ENCODE results near the gene PLCL1. TPM values are rescaled to one million over a fixed set of nuclear protein-coding genes. Genes with fewer than 3 reads are reported as not detected.

PLCL1 gene
- total RNA-seq, 1 experiment from 2014 or later, result 0.07 TPM

DNA sequence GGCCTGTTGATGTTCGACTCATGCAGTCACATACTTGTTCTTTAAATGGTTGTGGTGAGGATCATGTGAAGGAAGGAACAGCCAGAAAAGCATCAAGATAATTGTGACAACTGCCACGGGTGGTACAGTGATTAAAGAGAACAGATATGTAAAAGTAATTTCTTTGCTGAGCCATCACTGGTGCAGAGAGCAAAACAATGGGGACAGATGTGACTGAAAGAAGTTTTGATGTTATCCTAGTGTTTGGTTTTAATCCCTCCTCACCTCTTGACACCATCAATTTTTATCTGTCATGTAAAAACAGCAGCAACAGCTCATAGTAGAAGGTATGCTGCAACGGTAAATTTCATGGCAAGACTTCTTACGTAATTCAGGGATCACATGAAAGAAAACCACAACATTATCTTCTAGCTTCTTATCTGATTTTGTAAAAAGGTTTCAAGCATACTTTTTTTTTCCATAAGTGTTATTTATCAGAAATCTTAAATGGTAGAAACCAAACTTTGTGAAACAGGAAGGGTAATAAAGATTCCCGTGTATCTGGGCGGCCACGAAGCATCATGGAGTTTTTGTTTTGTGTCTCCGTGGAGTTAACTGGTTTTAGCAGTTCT is 65.2 kb downstream of the PLCL1 start:
- no peaks in the 10 kb centered on the region for H3K27me3 Mint-ChIP-seq (ENCODE audit: low read depth)
- DNase-seq (ENCODE audit: low spot score) (no peak), ATAC-seq (no peak)
- no peak overlapping the region for H3K27ac Mint-ChIP-seq
- no peak overlapping the region for H3K4me3 Mint-ChIP-seq
- no peaks in the 10 kb centered on the region for H3K9me3 Mint-ChIP-seq
- peaks cover 18% of the 10 kb centered on the region for H3K4me1 Mint-ChIP-seq
- TF ChIP-seq FOXP4 (CRISPR knock-in tag; IDR thresholded peaks at IDR 0.05) (no peak), ZNF121 (CRISPR knock-in tag; IDR thresholded peaks at IDR 0.05) (no peak), FOXK1 (CRISPR knock-in tag; IDR thresholded peaks at IDR 0.05) (no peak), STAT6 (CRISPR knock-in tag; conservative IDR thresholded peaks at IDR 0.05; ENCODE audit: low read depth) (no peak)
- TF ChIP-seq, protein P1, sequence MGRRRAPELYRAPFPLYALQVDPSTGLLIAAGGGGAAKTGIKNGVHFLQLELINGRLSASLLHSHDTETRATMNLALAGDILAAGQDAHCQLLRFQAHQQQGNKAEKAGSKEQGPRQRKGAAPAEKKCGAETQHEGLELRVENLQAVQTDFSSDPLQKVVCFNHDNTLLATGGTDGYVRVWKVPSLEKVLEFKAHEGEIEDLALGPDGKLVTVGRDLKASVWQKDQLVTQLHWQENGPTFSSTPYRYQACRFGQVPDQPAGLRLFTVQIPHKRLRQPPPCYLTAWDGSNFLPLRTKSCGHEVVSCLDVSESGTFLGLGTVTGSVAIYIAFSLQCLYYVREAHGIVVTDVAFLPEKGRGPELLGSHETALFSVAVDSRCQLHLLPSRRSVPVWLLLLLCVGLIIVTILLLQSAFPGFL (CRISPR knock-in tag; IDR thresholded peaks at IDR 0.05; ENCODE audit: borderline replicate concordance), result no peak
- TF ChIP-seq, protein P2, sequence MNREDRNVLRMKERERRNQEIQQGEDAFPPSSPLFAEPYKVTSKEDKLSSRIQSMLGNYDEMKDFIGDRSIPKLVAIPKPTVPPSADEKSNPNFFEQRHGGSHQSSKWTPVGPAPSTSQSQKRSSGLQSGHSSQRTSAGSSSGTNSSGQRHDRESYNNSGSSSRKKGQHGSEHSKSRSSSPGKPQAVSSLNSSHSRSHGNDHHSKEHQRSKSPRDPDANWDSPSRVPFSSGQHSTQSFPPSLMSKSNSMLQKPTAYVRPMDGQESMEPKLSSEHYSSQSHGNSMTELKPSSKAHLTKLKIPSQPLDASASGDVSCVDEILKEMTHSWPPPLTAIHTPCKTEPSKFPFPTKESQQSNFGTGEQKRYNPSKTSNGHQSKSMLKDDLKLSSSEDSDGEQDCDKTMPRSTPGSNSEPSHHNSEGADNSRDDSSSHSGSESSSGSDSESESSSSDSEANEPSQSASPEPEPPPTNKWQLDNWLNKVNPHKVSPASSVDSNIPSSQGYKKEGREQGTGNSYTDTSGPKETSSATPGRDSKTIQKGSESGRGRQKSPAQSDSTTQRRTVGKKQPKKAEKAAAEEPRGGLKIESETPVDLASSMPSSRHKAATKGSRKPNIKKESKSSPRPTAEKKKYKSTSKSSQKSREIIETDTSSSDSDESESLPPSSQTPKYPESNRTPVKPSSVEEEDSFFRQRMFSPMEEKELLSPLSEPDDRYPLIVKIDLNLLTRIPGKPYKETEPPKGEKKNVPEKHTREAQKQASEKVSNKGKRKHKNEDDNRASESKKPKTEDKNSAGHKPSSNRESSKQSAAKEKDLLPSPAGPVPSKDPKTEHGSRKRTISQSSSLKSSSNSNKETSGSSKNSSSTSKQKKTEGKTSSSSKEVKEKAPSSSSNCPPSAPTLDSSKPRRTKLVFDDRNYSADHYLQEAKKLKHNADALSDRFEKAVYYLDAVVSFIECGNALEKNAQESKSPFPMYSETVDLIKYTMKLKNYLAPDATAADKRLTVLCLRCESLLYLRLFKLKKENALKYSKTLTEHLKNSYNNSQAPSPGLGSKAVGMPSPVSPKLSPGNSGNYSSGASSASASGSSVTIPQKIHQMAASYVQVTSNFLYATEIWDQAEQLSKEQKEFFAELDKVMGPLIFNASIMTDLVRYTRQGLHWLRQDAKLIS (CRISPR knock-in tag; IDR thresholded peaks at IDR 0.05; ENCODE audit: borderline replicate concordance), result no peak
- no peaks in the 10 kb centered on the region for H3K36me3 Mint-ChIP-seq
- CTCF ChIA-PET, result no interaction called here
- POLR2A ChIA-PET, result no interaction called here

- H3K27ac Mint-ChIP-seq, result no peak overlapping the region
These were observed 65.7 kb downstream of the PLCL1 start for GRCh38 chr2:197870137-197870536.

More at GRCh38 chr2:197870137-197870536, 65.7 kb downstream of the PLCL1 start:
- ATAC-seq (no peak), DNase-seq (ENCODE audit: low spot score) (no peak)
- Mint-ChIP-seq H3K27me3 (ENCODE audit: low read depth) (no peaks in the 10 kb centered on the region), H3K4me1 (peaks cover 18% of the 10 kb centered on the region), H3K36me3 (no peaks in the 10 kb centered on the region), H3K4me3 (no peak overlapping the region), H3K9me3 (no peaks in the 10 kb centered on the region)
- no peak for TF ChIP-seq ZNF423 (CRISPR knock-in tag; IDR thresholded peaks at IDR 0.05)
- TF ChIP-seq, protein P3, sequence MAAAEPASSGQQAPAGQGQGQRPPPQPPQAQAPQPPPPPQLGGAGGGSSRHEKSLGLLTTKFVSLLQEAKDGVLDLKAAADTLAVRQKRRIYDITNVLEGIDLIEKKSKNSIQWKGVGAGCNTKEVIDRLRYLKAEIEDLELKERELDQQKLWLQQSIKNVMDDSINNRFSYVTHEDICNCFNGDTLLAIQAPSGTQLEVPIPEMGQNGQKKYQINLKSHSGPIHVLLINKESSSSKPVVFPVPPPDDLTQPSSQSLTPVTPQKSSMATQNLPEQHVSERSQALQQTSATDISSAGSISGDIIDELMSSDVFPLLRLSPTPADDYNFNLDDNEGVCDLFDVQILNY (CRISPR knock-in tag; IDR thresholded peaks at IDR 0.05), result no peak
- TF ChIP-seq, protein P4, sequence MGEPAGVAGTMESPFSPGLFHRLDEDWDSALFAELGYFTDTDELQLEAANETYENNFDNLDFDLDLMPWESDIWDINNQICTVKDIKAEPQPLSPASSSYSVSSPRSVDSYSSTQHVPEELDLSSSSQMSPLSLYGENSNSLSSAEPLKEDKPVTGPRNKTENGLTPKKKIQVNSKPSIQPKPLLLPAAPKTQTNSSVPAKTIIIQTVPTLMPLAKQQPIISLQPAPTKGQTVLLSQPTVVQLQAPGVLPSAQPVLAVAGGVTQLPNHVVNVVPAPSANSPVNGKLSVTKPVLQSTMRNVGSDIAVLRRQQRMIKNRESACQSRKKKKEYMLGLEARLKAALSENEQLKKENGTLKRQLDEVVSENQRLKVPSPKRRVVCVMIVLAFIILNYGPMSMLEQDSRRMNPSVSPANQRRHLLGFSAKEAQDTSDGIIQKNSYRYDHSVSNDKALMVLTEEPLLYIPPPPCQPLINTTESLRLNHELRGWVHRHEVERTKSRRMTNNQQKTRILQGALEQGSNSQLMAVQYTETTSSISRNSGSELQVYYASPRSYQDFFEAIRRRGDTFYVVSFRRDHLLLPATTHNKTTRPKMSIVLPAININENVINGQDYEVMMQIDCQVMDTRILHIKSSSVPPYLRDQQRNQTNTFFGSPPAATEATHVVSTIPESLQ (CRISPR knock-in tag; IDR thresholded peaks at IDR 0.05), result no peak
- TF ChIP-seq ZBTB21 (CRISPR knock-in tag; IDR thresholded peaks at IDR 0.05; ENCODE audit: borderline replicate concordance), result no peak
- no peak for TF ChIP-seq TCF7 (CRISPR knock-in tag; IDR thresholded peaks at IDR 0.05; ENCODE audit: low read depth)
- no peak for TF ChIP-seq ZBTB43 (CRISPR knock-in tag; IDR thresholded peaks at IDR 0.05)
- TF ChIP-seq, protein P5, sequence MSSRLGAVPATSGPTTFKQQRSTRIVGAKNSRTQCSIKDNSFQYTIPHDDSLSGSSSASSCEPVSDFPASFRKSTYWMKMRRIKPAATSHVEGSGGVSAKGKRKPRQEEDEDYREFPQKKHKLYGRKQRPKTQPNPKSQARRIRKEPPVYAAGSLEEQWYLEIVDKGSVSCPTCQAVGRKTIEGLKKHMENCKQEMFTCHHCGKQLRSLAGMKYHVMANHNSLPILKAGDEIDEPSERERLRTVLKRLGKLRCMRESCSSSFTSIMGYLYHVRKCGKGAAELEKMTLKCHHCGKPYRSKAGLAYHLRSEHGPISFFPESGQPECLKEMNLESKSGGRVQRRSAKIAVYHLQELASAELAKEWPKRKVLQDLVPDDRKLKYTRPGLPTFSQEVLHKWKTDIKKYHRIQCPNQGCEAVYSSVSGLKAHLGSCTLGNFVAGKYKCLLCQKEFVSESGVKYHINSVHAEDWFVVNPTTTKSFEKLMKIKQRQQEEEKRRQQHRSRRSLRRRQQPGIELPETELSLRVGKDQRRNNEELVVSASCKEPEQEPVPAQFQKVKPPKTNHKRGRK (CRISPR knock-in tag; IDR thresholded peaks at IDR 0.05; ENCODE audit: borderline replicate concordance), result no peak
- CTCF ChIA-PET, result no interaction called here
- POLR2A ChIA-PET, result no interaction called here

All from WTC11 (cell line).